Kidney (tissue), 14 donors: ENCODE results near the gene EPHA4. TPM values are rescaled to one million over a fixed set of nuclear protein-coding genes. Genes with fewer than 3 reads are reported as not detected.

Source experiments
- DNase-seq, 5 donors: peaks; one replicate each; pipeline ENCODE4 v3.0.0-alpha.2; 2013 to 2020
- FAIRE-seq: peaks from 2 replicates; lab custom pipeline; 2012; peaks lifted over from hg19 to GRCh38; lab: Jason Lieb, UNC
- H3K27ac ChIP-seq, 2 donors: one replicate each; pipeline ENCODE4 v1.7.0; 2013; ENCODE audit warnings: low read depth in 2 of 2, low read length in 2 of 2, inconsistent platforms in 1 of 2
- H3K27me3 ChIP-seq: one replicate; pipeline ENCODE4 v1.7.1; 2013; ENCODE audit warnings: low read length, inconsistent platforms; ENCODE audit not compliant: control insufficient read depth, insufficient read depth
- H3K36me3 ChIP-seq, 3 donors: one replicate each; pipeline versions ENCODE4 v1.7.0 to v1.7.1; 2013; ENCODE audit warnings: low read length in 3 of 3, control low read depth in 1 of 3, inconsistent platforms in 1 of 3; ENCODE audit not compliant: insufficient read depth in 3 of 3, control insufficient read depth in 2 of 3
- H3K4me1 ChIP-seq, 3 donors: one replicate each; pipeline versions ENCODE4 v1.7.0 to v1.7.1; 2013; ENCODE audit warnings: low read length in 3 of 3, inconsistent platforms in 1 of 3, low read depth in 1 of 3; ENCODE audit not compliant: control insufficient read depth in 2 of 3, insufficient read depth in 2 of 3
- H3K4me3 ChIP-seq, 3 donors: one replicate each; pipeline versions ENCODE4 v1.7.0 to v1.8.1; 2013; ENCODE audit warnings: low read length in 3 of 3, control low read depth in 1 of 3, inconsistent platforms in 1 of 3
- H3K9ac ChIP-seq, 3 donors: one replicate each; pipeline versions ENCODE4 v1.7.0 to v1.7.1; 2013; ENCODE audit warnings: low read length in 3 of 3, control low read depth in 1 of 3, inconsistent platforms in 1 of 3
- H3K9me3 ChIP-seq, 3 donors: one replicate each; pipeline versions ENCODE4 v1.7.0 to v1.7.1; 2013; ENCODE audit warnings: low read length in 3 of 3, control low read depth in 1 of 3, inconsistent platforms in 1 of 3; ENCODE audit not compliant: control insufficient read depth in 2 of 3, insufficient read depth in 1 of 3
- CTCF ChIP-seq: IDR thresholded peaks from 3 replicates; pipeline ENCODE4 v1.5.1; 2012; ENCODE audit warnings: mild to moderate bottlenecking, moderate library complexity, borderline replicate concordance; ENCODE audit not compliant: insufficient read depth; ENCODE audit errors: extremely low read depth
- intact Hi-C: fragments of 100-400 bp; cut with DNase I; formaldehyde crosslinking; loops from one replicate; pipeline ENCODE4 v1.11.1; 2022
- polyA plus RNA-seq: library from polyadenylated mRNA; stranded (reverse); fragments of 350-450 nt; fragmentation: Illumina TruSeq; extraction: RNeasy Lipid Tissue Mini Kit (QIAGEN cat#74804); gene quantifications from one replicate; pipeline ENCODE4 v1.2.3, GENCODE V29; 2014; ENCODE audit warnings: low read depth, low replicate concordance; ENCODE audit not compliant: insufficient read depth
- total RNA-seq: library from RNA; stranded (reverse); fragmentation: NEBNext Ultra II Directional; extraction: Animal tissue kit (Norgen Biotek cat#: 25700); gene quantifications from one replicate; pipeline ENCODE4 v1.2.1, GENCODE V29; 2021
- donor health status: control.
- donor health status: control.
- donor health status: control.
- donor health status: control.
- donor health status: control.
- donor health status: DM: yes; HTN: yes; CAD: no.
- donor health status: Normal renal cell carcinoma (clear cell type).

The EPHA4 gene
- total and polyA plus RNA-seq, 2 donors from 2014 or later = 4.8 to 38.0 TPM

- FAIRE-seq (no peak), DNase-seq (no peak)
- Histone ChIP-seq H3K27me3 (no peaks in the 10 kb centered on the region), H3K9me3 (no peaks in the 10 kb centered on the region), H3K4me1 (no peaks in the 10 kb centered on the region), H3K4me3 (no peak overlapping the region), H3K9ac (no peak overlapping the region), H3K27ac (no peak overlapping the region), H3K36me3 (no peaks in the 10 kb centered on the region)
- intact Hi-C loops = no loop called here
- no peak for TF ChIP-seq CTCF
Observed at GRCh38 chr2:221541131-221541735, 30.9 kb downstream of the EPHA4 start.

GRCh38 chr2:221539246-221539645 is 32.9 kb downstream of the EPHA4 start:
- H3K9me3 ChIP-seq = no peaks in the 10 kb centered on the region
- H3K36me3 ChIP-seq = no peaks in the 10 kb centered on the region
- H3K9ac ChIP-seq = no peak overlapping the region
- FAIRE-seq (no peak), DNase-seq (no peak)
- TF ChIP-seq CTCF = no peak
- no peak overlapping the region for H3K27ac ChIP-seq
- intact Hi-C loops = no loop called here
- no peaks in the 10 kb centered on the region for H3K4me1 ChIP-seq
- no peaks in the 10 kb centered on the region for H3K27me3 ChIP-seq
- no peak overlapping the region for H3K4me3 ChIP-seq

GRCh38 chr2:221535824-221536223 is 36.3 kb downstream of the EPHA4 start:
- intact Hi-C loops = no loop called here
- Histone ChIP-seq H3K27me3 (no peaks in the 10 kb centered on the region), H3K4me3 (no peak overlapping the region), H3K27ac (no peak overlapping the region), H3K9ac (no peak overlapping the region), H3K36me3 (no peaks in the 10 kb centered on the region), H3K9me3 (no peaks in the 10 kb centered on the region), H3K4me1 (no peaks in the 10 kb centered on the region)
- no peak for TF ChIP-seq CTCF
- FAIRE-seq (no peak), DNase-seq (no peak)

- FAIRE-seq = no peak
- H3K9ac ChIP-seq = no peak overlapping the region
- intact Hi-C loops = no loop called here
- no peaks in the 10 kb centered on the region for H3K36me3 ChIP-seq
- H3K27me3 ChIP-seq = no peaks in the 10 kb centered on the region
- H3K27ac ChIP-seq = no peak overlapping the region
- H3K9me3 ChIP-seq = no peaks in the 10 kb centered on the region
- DNase-seq = no peak
- no peak for TF ChIP-seq CTCF
- no peak overlapping the region for H3K4me3 ChIP-seq
- peaks cover 4 to 9% (median 7%) of the 10 kb centered on the region in 3 donors for H3K4me1 ChIP-seq
Observed at GRCh38 chr2:221533299-221533698, 38.8 kb downstream of the EPHA4 start.
